ENCODE measurements around the gene C22orf31. TPM values are rescaled to one million over a fixed set of nuclear protein-coding genes. Genes with fewer than 3 reads are reported as not detected.

C22orf31 gene
- total RNA-seq, 1 experiment from 2014 or later: not detected

DNA sequence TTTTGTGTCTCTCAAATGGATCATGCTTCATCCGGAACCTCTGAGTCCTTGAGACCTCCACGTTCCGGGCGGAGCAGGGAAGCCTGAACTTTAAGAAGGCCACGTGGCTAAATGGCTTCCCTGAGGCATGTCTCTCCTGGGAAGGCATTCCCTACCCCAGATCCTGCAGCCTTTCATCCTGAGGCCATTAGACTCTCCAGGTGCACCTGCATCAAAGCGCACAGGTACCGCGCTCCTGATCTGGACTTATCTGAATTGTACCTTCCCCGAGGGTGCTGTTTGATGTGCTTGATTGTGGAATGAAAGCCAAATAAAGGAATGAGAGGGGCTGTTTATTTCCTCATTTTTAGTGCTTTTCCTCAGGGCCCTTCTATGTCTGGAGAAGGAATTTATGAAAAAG, 22.5 kb downstream of the C22orf31 start:
- in situ Hi-C loops (cut with HindIII; ENCODE audit: low pct_unique_long_range_greater_than_20kb, low sequenced_read_pairs): no loop called here

DNA sequence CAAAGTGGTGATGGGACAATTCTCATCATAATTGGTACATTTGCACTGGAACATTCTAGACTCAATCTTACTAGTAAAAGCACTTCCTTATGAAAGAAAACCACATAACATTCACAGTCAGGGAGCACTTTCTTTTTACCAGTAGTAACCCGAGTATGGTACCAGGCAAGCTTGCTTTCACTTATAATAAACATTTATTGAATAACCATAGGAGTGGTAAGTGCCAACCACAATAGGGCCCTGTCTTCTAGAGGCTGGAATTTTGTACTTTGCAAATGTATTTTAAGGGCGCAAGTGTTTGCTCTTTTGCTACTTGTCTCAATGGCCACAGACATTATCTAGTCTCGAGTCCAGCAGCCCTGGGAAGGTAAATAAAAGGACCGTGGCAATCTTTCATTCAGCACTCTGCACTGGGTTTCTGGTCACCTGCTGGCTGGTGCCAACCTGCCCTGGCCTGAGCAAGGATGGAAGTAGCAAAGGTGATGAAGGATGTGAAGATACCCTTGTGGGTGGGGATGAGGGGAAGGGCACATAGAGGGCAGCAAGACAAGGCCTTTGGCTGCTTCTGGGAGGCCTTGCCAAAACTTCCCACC, 24.2 kb downstream of the C22orf31 start:
- in situ Hi-C loops (cut with HindIII; ENCODE audit: low pct_unique_long_range_greater_than_20kb, low sequenced_read_pairs): no loop called here
- DNase-seq (ENCODE audit: low read depth): no peak

More for the DNA sequence above, 22.5 kb downstream of the C22orf31 start:
- DNase-seq (ENCODE audit: low read depth): no peak

GRCh38 chr22:29032584-29032983, 29.0 kb downstream of the C22orf31 start:
- in situ Hi-C loops (cut with HindIII; ENCODE audit: low pct_unique_long_range_greater_than_20kb, low sequenced_read_pairs): no loop called here
- peak; percentile 77 for DNase-seq (ENCODE audit: low read depth)

- in situ Hi-C loops (cut with HindIII; ENCODE audit: low pct_unique_long_range_greater_than_20kb, low sequenced_read_pairs): no loop called here
These were observed 29.6 kb downstream of the C22orf31 start for GRCh38 chr22:29032014-29032475.

GRCh38 chr22:29031227-29032011, 30.2 kb downstream of the C22orf31 start:
- DNase-seq (ENCODE audit: low read depth): peak; percentile 99
- in situ Hi-C loops (cut with HindIII; ENCODE audit: low pct_unique_long_range_greater_than_20kb, low sequenced_read_pairs): no loop called here

More at GRCh38 chr22:29032014-29032475, 29.6 kb downstream of the C22orf31 start:
- no peak for DNase-seq (ENCODE audit: low read depth)

DNA sequence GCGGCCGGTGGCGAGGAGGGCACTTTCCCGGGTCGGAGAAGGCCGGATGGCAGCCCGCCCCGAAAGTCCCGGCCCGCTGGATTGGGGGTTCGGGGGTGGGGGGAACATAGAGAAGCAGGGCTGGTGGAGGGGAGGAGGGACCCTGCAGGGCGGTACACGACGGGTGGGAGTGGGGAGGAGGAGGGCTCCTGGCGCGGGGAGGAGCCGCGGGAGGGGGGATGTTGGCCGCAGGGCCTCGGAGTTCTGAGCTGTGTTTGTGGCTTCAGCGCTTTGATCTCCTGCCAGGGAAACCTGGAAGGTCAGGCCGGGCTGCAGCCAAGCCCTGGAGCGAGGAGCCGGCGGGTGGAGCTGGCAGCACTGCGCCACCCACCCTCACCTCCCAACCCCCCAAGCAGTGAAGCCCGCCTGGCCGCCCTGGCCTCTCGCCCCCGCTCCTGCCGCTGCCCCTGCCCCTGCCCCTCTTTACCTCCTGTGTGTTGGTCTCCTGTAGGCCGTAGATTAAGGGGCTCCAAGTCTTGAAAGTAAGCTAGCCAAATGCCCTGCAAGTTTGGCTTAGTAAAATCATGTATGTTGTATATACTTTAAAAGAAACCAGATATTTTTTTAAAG, 30.9 kb downstream of the C22orf31 start:
- in situ Hi-C loops (cut with HindIII; ENCODE audit: low pct_unique_long_range_greater_than_20kb, low sequenced_read_pairs): no loop called here
- peak; percentile 84 for DNase-seq (ENCODE audit: low read depth)

DNA sequence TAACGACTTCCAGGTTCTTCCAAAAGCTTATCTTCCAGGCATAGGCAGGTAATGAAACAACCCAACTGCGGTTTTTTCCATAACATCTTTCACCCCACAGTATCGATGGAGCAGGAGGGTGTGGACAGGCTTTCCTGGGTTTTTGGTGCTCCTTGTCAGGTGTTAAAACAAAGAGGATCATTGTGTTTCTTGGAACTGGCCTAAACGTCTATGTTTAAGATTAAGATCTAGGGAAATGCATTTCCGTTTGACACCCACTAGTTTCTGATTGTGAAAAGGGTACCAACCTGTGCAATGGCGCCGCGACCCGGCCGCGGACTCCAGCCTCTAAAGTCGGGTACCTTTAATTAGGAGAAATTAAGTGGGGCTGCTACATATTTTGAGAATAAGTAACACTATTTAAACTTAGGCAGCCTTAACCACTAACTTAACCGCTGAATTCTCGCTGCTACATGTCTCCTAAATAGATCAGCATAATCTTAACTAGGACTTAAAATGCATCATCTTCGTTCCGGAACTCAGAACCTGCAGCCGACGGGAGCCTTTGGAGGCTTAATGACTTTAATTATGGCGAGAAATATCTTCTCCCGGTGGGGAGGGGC, 31.5 kb downstream of the C22orf31 start:
- peak; percentile 73 for DNase-seq (ENCODE audit: low read depth)
- in situ Hi-C loops (cut with HindIII; ENCODE audit: low pct_unique_long_range_greater_than_20kb, low sequenced_read_pairs): no loop called here

- no peak for DNase-seq (ENCODE audit: low read depth)
- in situ Hi-C loops (cut with HindIII; ENCODE audit: low pct_unique_long_range_greater_than_20kb, low sequenced_read_pairs): no loop called here
These were observed 32.2 kb downstream of the C22orf31 start for GRCh38 chr22:29029202-29030000.

GRCh38 chr22:29028468-29028867, 33.2 kb downstream of the C22orf31 start:
- DNase-seq (ENCODE audit: low read depth): no peak
- in situ Hi-C loops (cut with HindIII; ENCODE audit: low pct_unique_long_range_greater_than_20kb, low sequenced_read_pairs): no loop called here

- no peak for DNase-seq (ENCODE audit: low read depth)
- in situ Hi-C loops (cut with HindIII; ENCODE audit: low pct_unique_long_range_greater_than_20kb, low sequenced_read_pairs): no loop called here
These were observed 35.1 kb downstream of the C22orf31 start for GRCh38 chr22:29026579-29026978.

GRCh38 chr22:29023172-29023796, 38.3 kb downstream of the C22orf31 start:
- in situ Hi-C loops (cut with HindIII; ENCODE audit: low pct_unique_long_range_greater_than_20kb, low sequenced_read_pairs): no loop called here
- no peak for DNase-seq (ENCODE audit: low read depth)

- in situ Hi-C loops (cut with HindIII; ENCODE audit: low pct_unique_long_range_greater_than_20kb, low sequenced_read_pairs): no loop called here
These were observed 39.4 kb downstream of the C22orf31 start for GRCh38 chr22:29022101-29022817.

DNA sequence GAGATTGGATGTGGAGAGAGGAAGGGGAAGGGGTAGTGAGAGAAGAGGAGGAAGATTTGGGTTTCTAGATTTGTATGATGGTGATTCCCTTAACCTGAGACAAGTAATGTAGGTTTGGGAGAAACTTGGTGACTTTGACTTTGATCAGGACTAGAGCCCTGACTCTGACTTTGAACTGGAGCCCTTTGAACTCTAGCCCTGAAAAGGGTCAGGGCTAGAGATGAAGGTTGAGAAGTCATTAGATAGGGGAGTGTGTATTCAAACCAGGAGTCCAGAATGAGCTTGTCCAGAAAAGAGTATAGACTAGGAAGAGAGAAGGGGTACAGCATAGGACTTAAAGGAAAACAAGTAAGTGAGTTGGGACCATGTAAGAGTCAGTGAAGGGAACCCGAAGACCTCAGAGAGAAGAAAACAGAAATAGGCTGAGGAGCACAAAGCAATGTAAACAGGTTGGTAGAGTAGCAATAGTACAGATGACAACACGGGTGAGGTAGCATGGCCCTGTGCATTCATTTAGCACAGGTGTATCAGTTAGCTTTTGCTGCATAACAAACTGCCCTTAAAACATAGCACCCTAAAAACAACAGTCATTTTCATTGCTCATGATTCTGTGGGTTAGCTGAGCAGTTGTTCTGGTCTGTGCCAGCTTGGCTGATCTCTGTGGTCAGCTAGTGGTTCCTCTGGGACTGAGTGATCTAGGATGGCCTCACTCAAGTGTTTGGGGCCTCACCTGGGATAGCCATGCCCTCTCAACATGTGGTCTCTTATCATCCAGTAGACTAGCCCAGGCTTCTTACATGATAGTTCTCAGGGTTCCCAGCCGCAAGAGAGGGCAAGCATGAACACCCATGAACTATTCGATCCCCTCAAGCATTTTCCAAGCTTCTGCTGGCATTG, 43.1 kb downstream of the C22orf31 start:
- in situ Hi-C loops (cut with HindIII; ENCODE audit: low pct_unique_long_range_greater_than_20kb, low sequenced_read_pairs): no loop called here
- no peak for DNase-seq (ENCODE audit: low read depth)

More at GRCh38 chr22:29022101-29022817, 39.4 kb downstream of the C22orf31 start:
- DNase-seq (ENCODE audit: low read depth): peak; percentile 83

DNA sequence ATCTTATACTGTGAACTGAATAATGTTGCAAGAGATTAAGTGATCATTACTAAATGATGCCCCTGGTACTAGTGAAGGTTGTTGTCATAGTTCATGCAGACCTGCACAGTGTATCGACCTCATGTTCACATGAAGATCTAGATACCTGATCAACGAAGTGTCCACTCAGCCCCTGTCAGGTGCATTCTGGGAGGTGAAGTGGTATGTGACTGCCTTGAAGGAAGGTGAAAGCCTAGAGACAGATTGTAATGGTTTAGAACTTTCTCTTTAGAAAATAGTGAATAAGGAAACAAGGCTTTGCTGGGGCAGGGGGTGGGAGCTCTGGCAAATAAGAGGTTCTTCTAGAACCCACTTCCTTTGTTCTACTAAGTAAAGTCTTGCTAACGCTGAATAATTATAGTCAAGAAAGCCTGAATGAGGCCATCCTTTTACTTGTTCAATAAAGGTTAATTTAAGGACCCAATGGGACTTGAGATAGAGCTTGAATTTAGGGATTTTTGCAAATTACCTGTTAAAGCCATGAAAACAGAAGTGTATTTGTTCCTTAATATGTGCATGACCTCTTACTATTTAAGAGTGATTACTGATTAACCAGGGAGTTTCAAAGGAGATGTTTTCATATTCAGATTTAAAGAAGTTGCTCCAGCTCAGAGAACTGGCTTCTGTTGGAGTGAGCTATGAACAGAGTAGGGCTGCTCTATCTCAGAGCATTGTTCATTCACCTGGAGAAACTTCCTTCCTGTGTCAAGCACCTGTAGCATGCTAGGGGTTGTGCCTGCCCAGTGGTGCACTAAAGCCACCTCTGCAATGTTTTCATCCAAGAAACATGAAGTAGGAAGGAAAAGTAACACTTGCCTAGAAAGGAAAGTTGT, 45.3 kb downstream of the C22orf31 start:
- in situ Hi-C loops (cut with HindIII; ENCODE audit: low pct_unique_long_range_greater_than_20kb, low sequenced_read_pairs): no loop called here
- peak; percentile 57 for DNase-seq (ENCODE audit: low read depth)

GRCh38 chr22:29014773-29015172, 46.9 kb downstream of the C22orf31 start:
- in situ Hi-C loops (cut with HindIII; ENCODE audit: low pct_unique_long_range_greater_than_20kb, low sequenced_read_pairs): no loop called here
- DNase-seq (ENCODE audit: low read depth): no peak
